Renal pelvis (tissue), 3 donors: ENCODE data around the gene EFHC1. TPM values are rescaled to one million over a fixed set of nuclear protein-coding genes. Genes with fewer than 3 reads are reported as not detected.

Source experiments
- polyA plus RNA-seq, 3 donors: library from polyadenylated mRNA; unstranded; fragments of 120-200 nt; gene quantifications; one replicate each; pipeline ENCODE4 v1.2.1, GENCODE V29; 2013; ENCODE audit not compliant: insufficient read length in 3 of 3

Gene EFHC1
- polyA plus RNA-seq, 3 donors: 54.4 to 75.7 (median 63.6) TPM

Other genes with a start within 250 kb of the EFHC1 start
- not detected for gene IL17A, start 234.0 kb upstream of the EFHC1 start, polyA plus RNA-seq
- gene IL17F, start 175.8 kb upstream of the EFHC1 start, polyA plus RNA-seq: under 1 TPM; 0.27 to 0.53 (median 0.36) TPM
- gene MCM3, start 135.6 kb upstream of the EFHC1 start, polyA plus RNA-seq: 100 to 1,000 TPM; 127 to 142 (median 138) TPM
- gene PAQR8, start 58.2 kb upstream of the EFHC1 start, polyA plus RNA-seq: 10 to 100 TPM; 19.8 to 25.5 (median 25.4) TPM
- gene TRAM2, start 156.7 kb downstream of the EFHC1 start, polyA plus RNA-seq: 10 to 100 TPM; 45.3 to 57.1 (median 50.9) TPM